ENCODE measurements around the gene RPS2.

RPS2 gene

GRCh38 chr16:1984347-1985225 is 20.0 kb upstream of the RPS2 start:
- H3K27ac ChIP-seq = peak overlapping the region; percentile 91
- TF ChIP-seq CTCF (IDR thresholded peaks at IDR 0.05; ENCODE audit: low read depth, low read length) = no peak
- H3K9me3 ChIP-seq (ENCODE audit: severe bottlenecking) = no peaks in the 10 kb centered on the region
- peaks cover 30% of the 10 kb centered on the region for H3K36me3 ChIP-seq
- DNase-seq = peak; percentile 32
- peak overlapping the region; percentile 82 for H3K4me3 ChIP-seq (ENCODE audit: low read depth, low read length)
- H3K27me3 ChIP-seq (ENCODE audit: insufficient read depth, low read depth, severe bottlenecking) = no peaks in the 10 kb centered on the region

- H3K27ac ChIP-seq = peak within 1 kb of the TSS; percentile 91
- H3K36me3 ChIP-seq = peaks cover 36% of the 10 kb centered on the region
- peak; percentile 67 for TF ChIP-seq CTCF (IDR thresholded peaks at IDR 0.05; ENCODE audit: low read depth, low read length)
- H3K27me3 ChIP-seq (ENCODE audit: insufficient read depth, low read depth, severe bottlenecking) = no peaks in the 10 kb centered on the region
- peak; percentile 94 for DNase-seq
- peak within 1 kb of the TSS; percentile 82 for H3K4me3 ChIP-seq (ENCODE audit: low read depth, low read length)
- no peaks in the 10 kb centered on the region for H3K9me3 ChIP-seq (ENCODE audit: severe bottlenecking)
Observed at GRCh38 chr16:1983544-1984346, 19.1 kb upstream of the RPS2 start, which contains the start of gene GFER. Gene GFER (plus strand): TSS chr16:1984193. CDS start chr16:1984219, 26 bp downstream.

GRCh38 chr16:1982991-1983543 is 18.4 kb upstream of the RPS2 start:
- Histone ChIP-seq H3K9me3 (ENCODE audit: severe bottlenecking) (no peaks in the 10 kb centered on the region), H3K36me3 (peaks cover 43% of the 10 kb centered on the region), H3K4me3 (ENCODE audit: low read depth, low read length) (peak overlapping the region; percentile 60), H3K27ac (peak overlapping the region; percentile 91), H3K27me3 (ENCODE audit: insufficient read depth, low read depth, severe bottlenecking) (no peaks in the 10 kb centered on the region)
- TF ChIP-seq CTCF (IDR thresholded peaks at IDR 0.05; ENCODE audit: low read depth, low read length) = no peak; the same call in 1 of the 2 replicates
- DNase-seq = no peak

- Histone ChIP-seq H3K27ac (peak overlapping the region; percentile 91), H3K4me3 (ENCODE audit: low read depth, low read length) (no peak overlapping the region), H3K27me3 (ENCODE audit: insufficient read depth, low read depth, severe bottlenecking) (no peaks in the 10 kb centered on the region), H3K9me3 (ENCODE audit: severe bottlenecking) (no peaks in the 10 kb centered on the region), H3K36me3 (peaks cover 49% of the 10 kb centered on the region)
- TF ChIP-seq CTCF (IDR thresholded peaks at IDR 0.05; ENCODE audit: low read depth, low read length) = no peak
- peak; percentile 57 for DNase-seq
Observed at GRCh38 chr16:1982013-1982433, 17.4 kb upstream of the RPS2 start.

- peak; percentile 69 for DNase-seq
- H3K27ac ChIP-seq = peak within 1 kb of the TSS; percentile 91
- H3K36me3 ChIP-seq = peaks cover 49% of the 10 kb centered on the region
- H3K4me3 ChIP-seq (ENCODE audit: low read depth, low read length) = peak within 1 kb of the TSS; percentile 9; the same call in 1 of the 2 replicates
- H3K9me3 ChIP-seq (ENCODE audit: severe bottlenecking) = no peaks in the 10 kb centered on the region
- TF ChIP-seq CTCF (IDR thresholded peaks at IDR 0.05; ENCODE audit: low read depth, low read length) = no peak
- H3K27me3 ChIP-seq (ENCODE audit: insufficient read depth, low read depth, severe bottlenecking) = no peaks in the 10 kb centered on the region
Observed at GRCh38 chr16:1981398-1981836, 16.8 kb upstream of the RPS2 start, which contains the start of gene NOXO1. Gene NOXO1 (minus strand): TSS chr16:1981469. CDS start chr16:1981179, 290 bp downstream.

Measured in WERI-Rb-1 (cell line).